IPS-11a (cell line): Measurements from ENCODE around the gene GGA1.
"Not testable (repeated sequence)": the region's sequence is repeated elsewhere in the genome, so short reads cannot be mapped to it uniquely, and the experiment has no call there.

Source experiments
- H3K4me3 ChIP-seq: one replicate; pipeline ENCODE4 v1.5.1; 2013; ENCODE audit warnings: low read depth, low read length, control low read depth

The GGA1 gene

DNA sequence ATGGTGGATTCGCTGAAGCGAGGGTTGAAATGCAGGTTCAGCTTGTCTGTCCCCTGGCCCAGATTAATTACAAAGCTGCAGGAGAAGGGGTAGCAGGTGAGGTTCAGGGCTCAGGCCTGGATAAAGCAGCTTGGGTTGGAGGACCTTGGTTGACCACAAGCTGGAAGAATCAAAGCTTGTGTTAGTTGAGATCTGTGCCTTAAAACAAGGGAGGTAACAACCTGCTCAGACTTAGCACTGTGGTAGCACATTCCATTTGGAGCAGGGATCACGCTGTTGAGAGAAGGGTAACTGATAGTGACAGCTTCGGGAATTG is 38.0 kb upstream of the GGA1 start:
- no peak overlapping the region for H3K4me3 ChIP-seq

DNA sequence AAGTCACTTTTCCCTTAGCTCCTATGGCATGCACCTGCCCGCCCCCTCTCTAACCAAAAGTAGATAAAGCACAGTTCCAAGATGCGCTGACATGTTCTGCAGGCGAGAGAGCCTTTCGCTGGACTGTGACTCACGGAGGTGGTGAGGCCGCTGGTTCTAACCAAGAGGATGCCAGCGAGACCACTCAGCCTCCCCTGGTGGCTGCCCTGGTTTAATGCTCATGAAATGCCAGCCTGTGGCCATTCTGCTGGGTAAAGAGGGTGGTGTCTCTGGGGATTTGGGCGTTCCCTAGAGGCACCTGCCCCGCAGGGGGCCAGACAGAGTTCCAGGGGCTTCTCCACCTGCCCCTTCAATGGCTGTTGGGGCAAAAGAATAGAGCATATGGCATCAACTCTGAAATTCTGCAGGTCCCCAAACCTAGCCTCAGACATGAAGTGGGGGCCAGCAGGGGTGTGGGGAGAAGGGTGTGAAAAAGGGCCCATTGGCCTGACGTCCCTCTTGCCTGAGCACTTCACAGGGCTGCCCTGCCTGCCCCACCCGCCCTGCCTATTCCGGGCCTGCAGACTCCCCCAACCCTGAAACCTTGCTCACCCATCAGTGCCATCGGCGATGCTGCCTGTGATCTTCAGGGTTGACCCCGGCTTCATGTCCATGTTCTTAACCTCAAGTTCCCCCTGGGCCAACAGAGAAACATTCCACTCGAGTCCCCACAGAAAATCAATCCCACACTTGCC is 37.2 kb upstream of the GGA1 start:
- H3K4me3 ChIP-seq: no peak overlapping the region

DNA sequence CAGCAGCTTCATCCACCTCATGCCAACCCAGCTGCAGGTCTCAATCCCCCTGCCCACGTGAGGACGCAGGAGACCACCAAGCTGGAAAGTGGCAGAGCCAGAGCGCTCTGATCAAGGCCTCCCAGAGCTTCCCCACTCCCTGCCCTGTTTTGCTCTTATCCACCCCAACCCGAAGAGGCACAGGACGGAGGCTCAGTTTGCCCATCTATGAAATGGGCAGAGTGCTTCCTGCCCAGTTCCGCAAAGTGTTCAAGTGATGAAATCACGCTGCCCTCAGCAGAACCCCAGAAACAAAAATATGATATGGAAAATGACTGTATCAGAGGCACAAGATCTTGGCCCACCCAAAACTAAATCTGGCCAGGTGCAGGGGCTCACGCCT is 36.7 kb upstream of the GGA1 start:
- H3K4me3 ChIP-seq: no peak overlapping the region

DNA sequence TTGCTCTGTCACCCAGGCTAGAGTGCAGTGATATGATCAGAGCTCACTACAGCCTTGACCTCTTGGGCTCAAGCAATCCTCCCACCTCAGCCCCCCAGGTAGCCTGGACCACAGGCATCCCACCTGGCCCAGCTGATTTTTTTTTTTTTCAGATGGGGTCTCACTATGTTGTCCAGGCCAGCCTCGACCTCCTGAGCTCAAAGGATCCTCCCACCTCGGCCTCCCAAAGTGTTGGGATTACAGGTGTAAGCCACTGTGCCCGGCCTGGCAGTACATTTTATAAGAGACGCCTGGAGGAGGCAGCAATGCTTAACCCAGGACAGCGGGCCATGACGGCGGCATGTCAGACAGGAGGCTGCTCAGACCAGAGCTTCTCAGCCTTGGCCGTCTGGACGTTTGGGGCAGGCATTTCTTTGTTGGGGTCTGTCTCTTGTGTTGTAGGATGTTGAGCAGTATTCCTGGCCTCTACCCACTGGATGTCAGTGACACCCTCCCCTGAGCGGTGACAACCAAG is 33.1 kb upstream of the GGA1 start:
- no peak overlapping the region for H3K4me3 ChIP-seq

DNA sequence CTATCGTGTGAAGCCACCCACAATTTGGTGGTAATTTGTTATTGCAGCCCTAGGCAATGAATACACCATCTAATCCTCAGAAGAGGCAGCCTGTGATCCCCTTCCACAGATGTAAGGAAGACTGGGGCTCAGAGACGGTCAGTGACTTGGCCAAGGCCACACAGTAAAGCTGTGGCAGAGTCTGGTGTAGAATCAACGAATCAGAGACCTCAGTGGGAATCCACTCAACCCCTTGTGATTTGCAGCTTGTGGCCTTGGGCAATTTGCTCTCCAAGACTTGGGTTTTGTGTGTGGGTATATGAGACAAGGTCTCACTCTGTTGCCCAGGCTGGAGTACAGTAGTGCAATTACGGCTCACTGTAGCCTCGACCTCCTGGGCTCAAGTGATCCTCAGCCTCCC is 30.6 kb upstream of the GGA1 start:
- no peak overlapping the region for H3K4me3 ChIP-seq

DNA sequence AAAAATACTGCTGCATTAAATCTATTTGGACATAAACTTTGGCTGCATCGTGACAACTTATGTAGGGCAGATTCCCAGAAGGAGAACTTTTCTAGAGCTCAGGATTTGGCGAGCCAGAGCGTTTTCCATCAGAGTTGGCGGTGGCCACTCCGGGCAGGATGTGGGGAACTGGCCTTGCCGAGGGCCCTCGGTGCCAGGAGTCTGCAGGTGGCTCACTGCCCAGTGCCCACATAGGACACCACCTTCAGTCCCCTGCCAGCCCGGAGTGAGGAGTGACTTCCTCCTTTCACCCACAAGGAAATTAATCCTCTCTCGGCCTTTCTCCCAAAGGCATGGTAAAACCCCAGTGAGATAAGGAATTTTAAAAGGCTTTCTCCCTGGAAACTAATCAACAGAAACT is 27.1 kb upstream of the GGA1 start:
- no peak overlapping the region for H3K4me3 ChIP-seq

DNA sequence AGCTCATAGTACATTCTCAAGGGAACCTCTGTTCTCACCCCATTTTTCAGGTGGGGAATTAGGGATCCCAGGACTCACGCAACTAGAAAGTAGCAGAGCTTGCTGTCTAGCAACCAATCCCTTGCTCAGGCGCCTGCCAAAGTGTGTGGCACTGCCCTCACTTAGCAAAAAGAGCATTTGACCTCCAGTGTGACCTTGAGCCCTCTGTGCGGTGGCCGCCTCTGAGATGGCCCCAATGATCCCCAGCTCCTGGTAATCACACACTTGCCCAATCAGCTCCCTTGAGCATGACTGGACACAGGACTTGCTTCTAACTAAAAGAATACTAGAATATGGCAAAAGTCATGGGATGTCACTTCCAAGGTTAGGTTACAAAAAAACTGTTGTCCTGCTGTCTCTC is 26.1 kb upstream of the GGA1 start:
- H3K4me3 ChIP-seq: no peak overlapping the region

DNA sequence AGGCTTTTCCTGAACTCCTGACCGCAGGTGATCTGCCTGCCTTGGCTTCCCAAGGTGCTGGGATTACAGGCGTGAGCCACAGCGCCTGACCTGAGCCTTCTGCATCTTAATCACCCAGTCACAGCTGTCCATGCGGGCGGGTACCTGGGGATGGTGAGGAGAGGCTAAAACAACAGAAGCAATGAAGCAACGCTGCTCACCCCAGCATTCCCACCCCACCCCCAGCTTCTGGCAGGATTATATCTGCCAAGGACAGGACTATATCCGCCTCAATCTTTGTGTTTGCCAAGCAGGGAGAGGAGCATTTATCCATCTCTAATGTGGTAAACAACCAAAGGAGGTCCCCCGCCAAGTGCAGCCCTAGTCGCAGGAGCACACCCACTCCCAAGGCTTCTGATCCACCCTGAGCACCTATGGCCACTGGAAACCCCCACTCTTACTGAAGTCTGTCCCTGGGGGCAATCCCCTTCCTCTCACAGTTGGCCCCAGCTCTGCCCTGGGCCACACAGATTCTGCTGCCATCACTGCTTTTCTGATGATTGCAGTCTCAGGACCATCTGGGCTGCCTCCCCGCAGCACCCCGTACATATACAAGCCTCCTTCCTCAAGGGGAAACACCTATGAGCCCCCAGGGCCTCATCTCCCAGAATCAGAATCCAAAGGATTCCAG is 20.0 kb upstream of the GGA1 start:
- H3K4me3 ChIP-seq: no peak overlapping the region

DNA sequence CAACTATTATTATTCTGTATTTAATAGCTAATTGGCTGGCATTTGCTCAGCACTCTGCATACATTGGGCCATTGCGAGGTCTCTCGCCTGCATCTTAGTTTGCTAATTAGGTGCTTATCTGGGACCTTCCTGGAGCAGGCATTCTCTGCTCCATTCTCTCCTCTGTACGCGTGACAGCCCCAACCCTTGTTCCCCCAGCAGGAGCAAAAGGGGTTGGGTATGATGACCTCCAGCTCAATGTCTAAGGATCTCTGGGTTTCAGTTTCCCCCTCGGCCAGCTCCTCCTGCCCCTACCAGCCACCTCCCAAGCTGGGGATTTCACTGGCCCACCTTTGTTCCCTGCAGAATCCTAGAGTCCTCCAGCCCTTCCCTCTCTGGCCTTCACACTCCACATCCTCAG is 19.0 kb upstream of the GGA1 start:
- no peak overlapping the region for H3K4me3 ChIP-seq

DNA sequence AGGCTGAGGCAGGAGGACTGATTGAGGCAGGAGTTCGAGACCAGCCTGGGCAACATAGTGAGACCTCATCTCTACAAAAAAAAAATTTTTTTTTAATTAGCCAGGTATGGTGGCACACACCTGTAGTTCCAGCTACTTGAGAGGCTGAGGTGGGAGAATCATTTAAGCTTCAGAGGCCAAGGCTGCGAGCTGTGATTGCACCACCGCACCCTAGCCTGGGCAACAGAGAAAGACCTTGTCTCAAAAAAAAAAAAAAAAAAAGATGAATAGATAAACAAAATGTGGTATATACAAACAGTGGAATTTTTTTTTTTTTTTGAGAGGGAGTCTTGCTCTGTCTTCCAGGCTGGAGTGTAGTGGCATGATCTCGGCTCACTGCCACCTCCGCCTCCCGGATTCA is 17.6 kb upstream of the GGA1 start:
- not testable (repeated sequence) for H3K4me3 ChIP-seq

DNA sequence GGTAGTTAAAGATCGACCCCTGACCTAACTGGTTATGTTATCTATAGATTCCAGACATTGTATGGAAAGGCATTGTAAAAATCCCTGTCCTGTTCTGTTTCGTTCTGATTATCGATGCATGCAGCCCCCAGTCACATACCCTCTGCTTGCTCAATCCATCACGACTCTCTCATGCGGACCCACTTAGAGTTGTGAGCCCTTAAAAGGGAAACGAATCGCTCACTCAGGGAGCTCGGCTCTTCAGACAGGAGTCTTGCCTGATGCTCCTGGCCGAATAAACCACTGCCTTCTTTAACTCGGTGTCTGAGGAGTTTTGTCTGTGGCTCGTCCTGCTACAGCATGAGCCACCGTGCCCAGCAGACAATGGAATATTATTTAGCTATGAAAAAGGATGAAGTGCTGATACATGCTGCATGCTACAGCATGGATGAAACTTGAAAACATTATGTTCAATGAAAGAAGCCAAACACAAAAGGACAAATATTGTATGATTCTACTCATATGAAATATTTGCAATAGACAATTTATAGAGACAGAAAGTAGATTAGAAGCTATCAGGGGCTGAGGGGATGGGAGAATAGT is 16.7 kb upstream of the GGA1 start:
- H3K4me3 ChIP-seq: no peak overlapping the region

DNA sequence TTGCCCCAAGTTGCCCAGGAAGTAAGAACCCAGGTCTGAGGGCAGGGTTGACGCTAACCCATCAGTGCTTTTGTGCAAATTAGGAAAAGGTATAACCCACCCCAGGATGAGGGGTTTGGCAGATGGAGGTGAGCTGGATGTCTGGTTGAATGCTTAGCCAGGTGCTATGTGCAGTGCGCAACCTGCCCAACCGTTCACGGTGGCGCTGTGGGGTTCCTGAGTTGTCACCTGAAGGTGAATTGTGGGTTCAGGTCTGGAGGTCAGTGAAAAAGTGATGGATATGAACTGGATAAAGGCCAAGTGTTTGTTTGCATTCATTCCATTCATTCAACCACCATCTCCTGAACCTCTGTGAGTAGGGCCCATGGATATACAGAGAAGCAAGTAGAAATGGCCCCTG is 14.4 kb upstream of the GGA1 start:
- no peak overlapping the region for H3K4me3 ChIP-seq

DNA sequence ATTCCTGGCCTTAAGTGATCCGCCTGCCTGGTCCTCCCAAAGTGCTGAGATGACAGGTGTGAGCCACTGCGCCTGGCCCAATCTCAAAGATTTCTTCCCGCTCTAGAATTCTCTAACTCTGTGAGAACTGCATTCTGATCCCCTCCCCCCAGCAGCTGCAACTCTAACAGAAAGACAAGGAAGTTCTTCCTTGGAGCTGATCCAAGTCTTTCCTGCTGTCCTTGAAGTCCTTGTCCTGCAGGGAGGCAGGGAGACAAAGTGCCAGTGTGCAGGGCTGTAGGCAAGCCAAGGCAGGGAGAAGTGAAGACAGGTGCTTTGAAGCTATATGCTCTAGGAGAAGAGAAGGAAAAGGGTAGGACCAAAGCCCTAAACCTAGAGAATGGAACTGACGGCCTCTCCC is 9.5 kb upstream of the GGA1 start:
- no peak overlapping the region for H3K4me3 ChIP-seq

DNA sequence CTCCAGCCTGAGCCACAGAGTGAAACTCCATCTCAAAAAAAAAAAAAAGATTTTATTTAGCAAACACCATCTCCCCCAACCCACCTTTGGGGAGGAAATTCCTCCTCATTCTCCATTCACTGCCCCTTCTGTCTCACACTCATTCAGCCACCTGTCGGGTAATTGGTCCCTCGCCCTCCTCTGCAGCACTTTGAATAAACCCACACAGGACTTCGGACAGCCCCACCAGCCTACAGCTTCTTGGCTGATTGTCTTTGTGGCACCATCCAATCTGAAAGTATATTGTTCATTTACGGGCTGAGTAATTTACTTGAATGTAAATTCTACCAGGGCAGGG is 7.5 kb upstream of the GGA1 start:
- H3K4me3 ChIP-seq: no peak overlapping the region

DNA sequence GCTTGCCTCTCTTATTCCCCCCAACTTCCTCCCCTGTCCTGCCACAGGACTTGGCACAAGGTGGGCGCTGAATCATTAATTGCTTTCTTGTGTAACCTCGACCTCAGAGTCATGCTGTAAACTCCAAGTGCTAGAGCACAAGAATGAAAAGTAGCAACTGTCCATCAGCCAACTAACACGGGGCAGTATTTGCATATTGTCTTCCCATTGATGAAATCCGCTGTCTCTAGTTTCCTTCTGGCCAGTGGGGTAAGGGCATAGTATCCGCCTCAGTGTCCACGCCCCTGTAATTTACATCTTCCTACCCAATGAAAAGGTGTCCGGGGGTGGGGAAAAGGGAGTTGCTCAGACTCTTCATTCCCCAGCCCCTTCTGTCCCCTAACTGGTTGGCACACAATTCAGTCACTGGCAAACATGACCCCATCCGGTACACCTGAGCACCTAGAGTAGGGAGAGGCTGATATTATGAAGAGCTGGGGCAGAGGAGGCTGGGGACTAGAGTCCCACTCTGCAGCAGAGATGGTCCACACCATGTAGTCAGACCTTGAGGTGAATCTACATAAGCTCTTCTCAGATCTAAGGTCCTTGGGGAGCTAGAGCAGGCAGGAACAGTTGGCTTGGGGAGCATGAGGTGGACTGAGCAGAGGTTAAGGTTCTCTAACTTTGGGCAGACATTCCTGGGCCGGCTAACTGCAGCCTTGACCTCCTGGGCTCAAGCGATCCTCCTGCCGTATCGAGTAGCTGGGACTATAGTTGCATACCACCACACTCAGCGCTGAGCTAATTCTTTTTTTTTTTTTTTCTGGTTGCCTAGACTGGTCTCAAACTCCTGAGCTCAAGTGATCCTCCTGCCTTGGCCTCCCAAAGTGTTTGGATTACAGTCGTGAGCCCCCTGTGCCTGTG is 6.8 kb upstream of the GGA1 start:
- H3K4me3 ChIP-seq: no peak overlapping the region

DNA sequence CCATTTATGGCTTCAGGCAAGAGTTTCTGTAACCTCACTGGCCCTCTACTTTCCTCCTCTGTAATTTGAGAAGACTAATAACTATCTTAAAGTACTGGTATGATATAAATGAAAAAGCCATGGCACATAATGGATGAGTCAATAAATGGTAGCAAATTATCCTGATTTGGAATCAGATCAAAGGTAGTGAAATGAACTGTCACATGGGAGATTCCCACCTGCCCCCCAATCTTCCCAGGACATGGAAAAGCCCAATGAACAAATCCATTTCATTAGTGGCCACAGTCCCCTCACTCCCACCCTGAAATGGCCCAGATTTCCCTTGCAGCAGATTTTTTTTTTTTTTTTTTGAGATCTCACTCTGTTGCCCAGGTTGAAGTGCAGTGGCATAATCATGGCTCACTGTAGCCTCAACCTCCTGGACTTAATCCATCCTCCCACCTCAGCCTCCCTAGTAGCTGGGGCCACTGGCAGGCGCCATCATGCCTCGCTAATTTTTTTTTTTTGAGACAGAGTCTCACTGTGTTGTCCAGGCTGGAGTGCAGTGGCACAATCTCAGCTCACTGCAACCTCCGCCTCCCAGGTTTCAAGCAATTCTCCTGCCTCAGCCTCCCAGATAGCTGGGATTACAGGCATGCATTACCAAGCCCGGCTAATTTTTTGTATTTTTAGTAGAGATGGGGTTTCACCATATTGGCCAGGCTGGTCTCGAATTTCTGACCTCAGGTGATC is 5.9 kb upstream of the GGA1 start:
- not testable (repeated sequence) for H3K4me3 ChIP-seq

DNA sequence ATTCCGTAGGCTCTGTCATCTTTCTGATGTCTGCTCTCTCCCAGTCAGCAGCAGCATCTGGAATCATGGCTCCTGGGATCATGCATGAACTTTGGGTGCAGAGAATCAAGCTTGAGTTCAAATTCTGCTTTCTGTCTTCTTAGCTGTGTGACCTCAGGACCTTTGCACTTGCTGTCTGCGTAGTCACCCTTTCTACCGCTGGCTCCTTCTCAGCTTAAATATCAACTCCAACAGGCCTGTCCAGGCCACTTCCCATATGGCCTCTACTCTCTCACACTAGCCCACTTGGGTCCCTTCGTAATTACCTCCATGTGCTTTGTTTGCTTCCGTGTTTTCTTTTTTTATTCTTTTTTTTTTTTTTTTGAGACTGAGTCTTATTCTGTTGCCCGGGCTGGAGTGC is 4.6 kb upstream of the GGA1 start:
- H3K4me3 ChIP-seq: no peak overlapping the region

DNA sequence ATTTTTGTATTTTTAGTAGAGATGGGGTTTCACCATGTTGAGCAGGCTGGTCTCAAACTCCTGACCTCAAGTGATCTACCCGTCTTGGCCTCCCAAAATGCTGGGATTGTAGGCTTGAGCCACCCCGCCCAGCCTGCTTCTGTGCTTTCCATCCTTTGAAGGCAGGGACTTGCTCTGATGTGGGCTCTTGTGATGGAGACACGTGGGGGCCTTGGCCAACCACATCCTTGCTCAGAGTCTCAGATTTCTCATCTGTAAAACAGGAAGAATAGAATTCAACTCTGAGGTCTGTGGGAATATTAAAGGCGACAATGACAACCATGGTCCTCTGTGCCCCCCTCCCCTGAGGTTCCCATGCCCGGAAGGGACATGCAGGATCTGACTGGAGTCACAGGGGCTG is 3.8 kb upstream of the GGA1 start:
- no peak overlapping the region for H3K4me3 ChIP-seq

DNA sequence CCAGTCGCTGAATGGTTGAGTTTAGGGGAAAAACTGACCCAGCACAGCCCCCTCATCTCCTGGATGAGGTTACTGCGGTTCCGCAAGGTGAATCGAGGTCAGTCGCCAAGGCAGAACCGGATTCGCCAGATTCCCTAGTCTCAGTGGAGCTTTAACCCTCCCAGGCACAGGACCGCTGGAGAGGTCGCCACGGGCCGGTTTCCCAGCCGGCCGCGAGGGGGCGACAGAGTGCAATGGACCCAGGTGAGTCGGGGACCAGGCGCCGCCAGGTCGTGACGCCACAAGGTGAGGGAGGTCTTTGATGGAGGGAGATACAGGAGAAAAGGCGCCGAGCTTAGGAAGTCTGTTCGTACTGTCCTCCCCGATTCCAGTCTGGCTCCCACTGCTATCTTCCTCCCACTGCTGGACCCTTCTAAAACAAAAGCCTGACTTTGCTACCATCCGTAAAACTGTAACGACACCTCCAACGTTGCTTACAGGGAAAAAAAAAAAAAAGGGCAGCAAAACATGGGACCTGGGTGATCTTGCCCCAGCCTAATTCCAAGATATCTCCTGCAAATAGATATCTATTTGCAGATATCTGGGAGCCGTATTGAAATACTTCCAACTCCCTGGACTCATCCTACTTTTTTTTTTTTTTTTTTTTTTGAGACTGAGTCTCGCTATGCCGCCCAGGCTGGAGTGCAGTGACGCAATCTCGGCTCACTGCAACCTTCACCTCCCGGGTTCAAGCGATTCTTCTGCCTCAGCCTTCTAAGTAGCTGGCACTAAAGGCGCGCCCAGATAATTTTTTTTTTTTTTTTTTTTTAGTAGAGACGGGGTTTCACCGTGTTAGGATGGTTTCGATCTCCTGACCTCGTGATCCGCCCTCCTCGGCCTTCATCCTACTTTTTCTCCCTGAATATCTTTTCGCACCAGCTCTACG is 1.4 kb upstream of the GGA1 start:
- H3K4me3 ChIP-seq: peak overlapping the region; percentile 57

DNA sequence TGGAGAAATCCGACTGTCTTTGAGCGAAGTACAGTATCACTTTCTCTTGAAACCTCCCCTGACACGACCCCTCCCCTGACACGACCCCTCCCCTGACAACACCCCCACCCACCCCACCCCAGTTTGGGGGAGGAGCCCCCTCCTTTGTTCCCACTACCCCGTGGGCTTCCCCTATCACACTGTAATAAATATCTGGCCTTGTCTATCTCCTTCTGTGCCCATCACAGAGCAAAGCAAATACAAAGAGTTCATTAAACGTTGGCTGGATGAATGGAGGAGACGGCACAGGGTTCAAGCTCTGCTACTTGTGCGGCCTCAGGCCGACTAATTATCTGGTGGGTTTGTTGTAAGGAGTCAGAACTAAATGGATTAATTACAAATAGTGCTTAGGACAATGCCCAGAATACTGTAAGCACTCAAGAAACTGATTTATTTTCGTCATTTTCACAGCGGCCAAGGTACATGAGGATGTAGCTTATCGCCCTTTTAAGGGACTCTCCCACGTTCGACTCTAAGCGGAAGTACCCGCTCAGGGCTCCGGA is 628 bp upstream of the GGA1 start:
- peak overlapping the region; percentile 55 for H3K4me3 ChIP-seq
